Neural progenitor cell (in vitro differentiated cells): ENCODE results near the gene RNU7-1.

Experiments used
- EZH2 ChIP-seq: fragments of 200-600 bp; sonication (generic); IDR thresholded peaks from 2 replicates; pipeline ENCODE4 v1.6.1; 2017; ENCODE audit warnings: antibody characterized with exemption, mild to moderate bottlenecking, moderate library complexity
- EZH2phosphoT487 ChIP-seq: fragments of 200-600 bp; sonication (generic); IDR thresholded peaks from 2 replicates; pipeline ENCODE4 v1.6.1; 2017; ENCODE audit warnings: antibody characterized with exemption
- TF ChIP-seq, protein P1 (sequence below): fragments of 200-600 bp; sonication (generic); IDR thresholded peaks from 2 replicates; pipeline ENCODE4 v1.5.1; 2017; ENCODE audit warnings: antibody characterized with exemption, mild to moderate bottlenecking

DNA sequence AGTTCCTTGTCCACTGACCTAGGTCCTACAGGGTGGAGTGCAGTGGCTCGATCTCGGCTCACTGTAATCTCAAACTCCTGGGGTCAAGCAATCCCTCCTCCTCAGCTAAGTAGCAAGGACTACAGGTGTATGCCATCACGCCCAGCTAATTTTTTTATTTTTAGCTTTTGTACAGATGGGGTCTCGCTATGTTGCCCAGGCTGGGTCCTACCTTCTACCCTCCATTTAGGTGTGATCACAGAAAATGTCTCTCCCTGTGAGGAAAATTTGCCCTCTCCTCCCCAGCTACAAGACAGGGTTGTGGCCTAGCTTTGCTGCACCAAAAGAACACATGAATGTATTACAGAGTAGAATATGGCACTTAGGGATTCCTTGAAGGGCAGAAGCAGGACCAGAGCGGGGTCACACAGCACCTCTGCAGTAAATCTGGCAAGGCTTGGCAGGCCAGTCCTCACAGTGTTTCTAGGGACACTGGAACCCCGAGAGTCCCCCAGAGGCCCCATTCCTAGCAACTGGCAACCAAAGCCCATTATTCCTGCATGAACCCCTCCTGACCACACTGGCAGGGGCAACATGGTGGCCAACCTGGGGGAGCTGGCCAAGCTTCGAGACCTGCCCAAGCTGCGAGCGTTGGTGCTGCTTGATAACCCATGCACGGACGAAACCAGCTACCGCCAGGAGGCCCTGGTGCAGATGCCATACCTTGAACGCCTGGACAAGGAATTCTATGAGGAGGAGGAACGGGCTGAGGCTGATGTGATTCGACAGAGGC lies 31.3 kb upstream of the RNU7-1 start:
- TF ChIP-seq, protein P1, sequence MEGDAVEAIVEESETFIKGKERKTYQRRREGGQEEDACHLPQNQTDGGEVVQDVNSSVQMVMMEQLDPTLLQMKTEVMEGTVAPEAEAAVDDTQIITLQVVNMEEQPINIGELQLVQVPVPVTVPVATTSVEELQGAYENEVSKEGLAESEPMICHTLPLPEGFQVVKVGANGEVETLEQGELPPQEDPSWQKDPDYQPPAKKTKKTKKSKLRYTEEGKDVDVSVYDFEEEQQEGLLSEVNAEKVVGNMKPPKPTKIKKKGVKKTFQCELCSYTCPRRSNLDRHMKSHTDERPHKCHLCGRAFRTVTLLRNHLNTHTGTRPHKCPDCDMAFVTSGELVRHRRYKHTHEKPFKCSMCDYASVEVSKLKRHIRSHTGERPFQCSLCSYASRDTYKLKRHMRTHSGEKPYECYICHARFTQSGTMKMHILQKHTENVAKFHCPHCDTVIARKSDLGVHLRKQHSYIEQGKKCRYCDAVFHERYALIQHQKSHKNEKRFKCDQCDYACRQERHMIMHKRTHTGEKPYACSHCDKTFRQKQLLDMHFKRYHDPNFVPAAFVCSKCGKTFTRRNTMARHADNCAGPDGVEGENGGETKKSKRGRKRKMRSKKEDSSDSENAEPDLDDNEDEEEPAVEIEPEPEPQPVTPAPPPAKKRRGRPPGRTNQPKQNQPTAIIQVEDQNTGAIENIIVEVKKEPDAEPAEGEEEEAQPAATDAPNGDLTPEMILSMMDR: no peak
- TF ChIP-seq EZH2 (no peak), EZH2phosphoT487 (no peak)
